Esophagus (tissue), 2 donors: Measurements from ENCODE around the gene FASTKD2. TPM values are rescaled to one million over a fixed set of nuclear protein-coding genes. Genes with fewer than 3 reads are reported as not detected.

Experiments used
- H3K27ac ChIP-seq, 2 donors: one replicate each; pipeline ENCODE4 v1.5.1; 2013; ENCODE audit warnings: low read depth in 2 of 2, mild to moderate bottlenecking in 2 of 2, inconsistent platforms in 1 of 2, low read length in 1 of 2, moderate library complexity in 1 of 2
- H3K27me3 ChIP-seq, 2 donors: one replicate each; pipeline ENCODE4 v1.6.1; 2013; ENCODE audit warnings: low read length in 2 of 2, control low read depth in 1 of 2, mild to moderate bottlenecking in 1 of 2; ENCODE audit not compliant: insufficient read depth in 2 of 2, control insufficient read depth in 1 of 2
- H3K36me3 ChIP-seq, 2 donors: one replicate each; pipeline ENCODE4 v1.6.1; 2013; ENCODE audit warnings: low read length in 1 of 2; ENCODE audit not compliant: control insufficient read depth in 2 of 2, insufficient read depth in 2 of 2
- H3K4me1 ChIP-seq, 2 donors: one replicate each; pipeline ENCODE4 v1.6.1; 2013; ENCODE audit warnings: low read length in 1 of 2; ENCODE audit not compliant: control insufficient read depth in 2 of 2, insufficient read depth in 2 of 2
- H3K4me3 ChIP-seq, 2 donors: one replicate each; pipeline ENCODE4 v1.5.1; 2013; ENCODE audit warnings: low read length in 2 of 2, mild to moderate bottlenecking in 2 of 2, low read depth in 1 of 2, moderate library complexity in 1 of 2
- H3K9me3 ChIP-seq, 2 donors: one replicate each; pipeline ENCODE4 v1.6.1; 2013; ENCODE audit warnings: mild to moderate bottlenecking in 2 of 2, low read depth in 1 of 2, low read length in 1 of 2, moderate library complexity in 1 of 2; ENCODE audit not compliant: control insufficient read depth in 2 of 2, insufficient read depth in 1 of 2
- WGBS, 2 donors: extraction: QIAGEN DNeasy Blood & Tissue Kit; methylation state at CpG; one replicate each; pipeline ENCODE4 v1.1.7; 2013; 5-methylcytosine and 5-hydroxymethylcytosine counted together
- polyA plus RNA-seq, 2 donors: library from polyadenylated mRNA; stranded (reverse); fragments of 200-250 nt; gene quantifications; one replicate each; pipeline ENCODE4 v1.2.3, GENCODE V29; 2013
- donor health status: healthy with polysubstance abuse.
- donor health status: Bipolar disorder and iron deficiency.

The FASTKD2 gene
- polyA plus RNA-seq, 2 donors: 7.3 to 16.7 TPM

GRCh38 chr2:206739271-206739670 lies 26.1 kb upstream of the FASTKD2 start:
- no peaks in the 10 kb centered on the region for H3K36me3 ChIP-seq
- no peaks in the 10 kb centered on the region for H3K27me3 ChIP-seq
- H3K4me3 ChIP-seq: no peak overlapping the region
- H3K4me1 ChIP-seq: no peaks in the 10 kb centered on the region
- no peak overlapping the region for H3K27ac ChIP-seq
- WGBS, 2 donors: 71 to 77% methylated on average over 2 of the region's 2 CpGs
- H3K9me3 ChIP-seq: no peaks in the 10 kb centered on the region

- 63 to 66% methylated on average over 2 of the region's 2 CpGs for WGBS, 2 donors
- Histone ChIP-seq H3K36me3 (no peaks in the 10 kb centered on the region), H3K27ac (no peak overlapping the region), H3K9me3 (no peaks in the 10 kb centered on the region), H3K4me1 (no peaks in the 10 kb centered on the region), H3K4me3 (no peak overlapping the region), H3K27me3 (no peaks in the 10 kb centered on the region)
These were observed 24.6 kb upstream of the FASTKD2 start for GRCh38 chr2:206740800-206741199.

GRCh38 chr2:206756816-206757215 lies 8.6 kb upstream of the FASTKD2 start:
- Histone ChIP-seq H3K36me3 (no peaks in the 10 kb centered on the region), H3K27me3 (no peaks in the 10 kb centered on the region), H3K9me3 (no peaks in the 10 kb centered on the region), H3K27ac (no peak overlapping the region), H3K4me1 (no peaks in the 10 kb centered on the region), H3K4me3 (no peak overlapping the region)
- 41 to 47% methylated on average over 1 of the region's 1 CpG for WGBS, 2 donors

GRCh38 chr2:206764673-206765241 lies 649 bp upstream of the FASTKD2 start:
- H3K4me3 ChIP-seq: peak overlapping the region; percentile 69 to 98
- peaks cover 0 to 2% of the 10 kb centered on the region in 2 donors for H3K36me3 ChIP-seq
- H3K4me1 ChIP-seq: peaks cover 0 to 2% of the 10 kb centered on the region in 2 donors
- H3K27ac ChIP-seq: peak overlapping the region; percentile 85 to 97
- no peaks in the 10 kb centered on the region for H3K27me3 ChIP-seq
- H3K9me3 ChIP-seq: no peaks in the 10 kb centered on the region
- WGBS, 2 donors: 9% methylated on average over 18 of the region's 18 CpGs

GRCh38 chr2:206766057-206766930 lies 888 bp downstream of the FASTKD2 start:
- 31 to 37% methylated on average over 12 of the region's 12 CpGs for WGBS, 2 donors
- Histone ChIP-seq H3K27ac (peak overlapping the region; percentile 85 to 97), H3K4me1 (peaks cover 0 to 2% of the 10 kb centered on the region in 2 donors)

GRCh38 chr2:206774871-206775270 lies 9.5 kb downstream of the FASTKD2 start:
- Histone ChIP-seq H3K27ac (no peak overlapping the region), H3K36me3 (peaks cover 3% of the 10 kb centered on the region in 2 donors), H3K9me3 (no peaks in the 10 kb centered on the region), H3K4me3 (no peak overlapping the region), H3K27me3 (no peaks in the 10 kb centered on the region), H3K4me1 (no peaks in the 10 kb centered on the region)
- WGBS, 2 donors: 97 to 100% methylated on average over 1 of the region's 1 CpG

More at GRCh38 chr2:206766057-206766930, 888 bp downstream of the FASTKD2 start:
- Histone ChIP-seq H3K4me3 (peak overlapping the region; percentile 69 to 98), H3K36me3 (peaks cover 0 to 2% of the 10 kb centered on the region in 2 donors), H3K9me3 (no peaks in the 10 kb centered on the region), H3K27me3 (no peaks in the 10 kb centered on the region)

GRCh38 chr2:206776432-206776831 lies 11.0 kb downstream of the FASTKD2 start:
- no peak overlapping the region for H3K27ac ChIP-seq
- H3K4me1 ChIP-seq: no peaks in the 10 kb centered on the region
- peaks cover 3% of the 10 kb centered on the region in 2 donors for H3K36me3 ChIP-seq
- no peaks in the 10 kb centered on the region for H3K27me3 ChIP-seq
- H3K9me3 ChIP-seq: no peaks in the 10 kb centered on the region
- no peak overlapping the region for H3K4me3 ChIP-seq

GRCh38 chr2:206780671-206781070 lies 15.3 kb downstream of the FASTKD2 start:
- Histone ChIP-seq H3K9me3 (no peaks in the 10 kb centered on the region), H3K27me3 (no peaks in the 10 kb centered on the region), H3K4me1 (no peaks in the 10 kb centered on the region), H3K36me3 (peaks cover 8 to 9% of the 10 kb centered on the region in 2 donors), H3K4me3 (no peak overlapping the region), H3K27ac (no peak overlapping the region)
- 94 to 99% methylated on average over 2 of the region's 2 CpGs for WGBS, 2 donors

- peaks cover 5 to 13% of the 10 kb centered on the region in 2 donors for H3K36me3 ChIP-seq
- H3K27me3 ChIP-seq: no peaks in the 10 kb centered on the region
- no peaks in the 10 kb centered on the region for H3K4me1 ChIP-seq
- H3K4me3 ChIP-seq: no peak overlapping the region
- WGBS, 2 donors: 81% methylated on average over 2 of the region's 2 CpGs
- H3K9me3 ChIP-seq: no peaks in the 10 kb centered on the region
- H3K27ac ChIP-seq: no peak overlapping the region
These were observed 18.3 kb downstream of the FASTKD2 start for GRCh38 chr2:206783718-206784117.
